IPS-20b (cell line): ENCODE results near the gene CYP4F2.
"Not testable (repeated sequence)": the region's sequence is repeated elsewhere in the genome, so short reads cannot be mapped to it uniquely, and the experiment has no call there.

Experiments
- H3K27ac ChIP-seq: one replicate; pipeline ENCODE4 v1.5.1; 2013; ENCODE audit warnings: low read length
- H3K27me3 ChIP-seq: 2 replicates; pipeline ENCODE4 v1.6.1; 2013; ENCODE audit warnings: mild to moderate bottlenecking, low read length, inconsistent platforms; ENCODE audit not compliant: insufficient read depth
- H3K36me3 ChIP-seq: 2 replicates; pipeline ENCODE4 v1.6.1; 2013; ENCODE audit warnings: low read depth, mild to moderate bottlenecking, inconsistent platforms, low read length, moderate library complexity; ENCODE audit not compliant: insufficient read depth
- H3K4me1 ChIP-seq: 2 replicates; pipeline ENCODE4 v1.6.1; 2013; ENCODE audit warnings: mild to moderate bottlenecking, control low read depth, inconsistent platforms, low read length, moderate library complexity; ENCODE audit not compliant: insufficient read depth
- H3K4me3 ChIP-seq: 2 replicates; pipeline ENCODE4 v1.5.1; 2013; ENCODE audit warnings: mild to moderate bottlenecking, low read length, inconsistent platforms
- H3K9ac ChIP-seq: 2 replicates; pipeline ENCODE4 v1.6.1; 2013; ENCODE audit warnings: low read depth, mild to moderate bottlenecking, inconsistent platforms, low read length, moderate library complexity
- H3K9me3 ChIP-seq: 2 replicates; pipeline ENCODE4 v1.6.1; 2013; ENCODE audit warnings: mild to moderate bottlenecking, low read depth, low read length, inconsistent platforms; ENCODE audit not compliant: insufficient read depth

Gene CYP4F2

GRCh38 chr19:15871570-15871969 is 26.3 kb downstream of the CYP4F2 start:
- Histone ChIP-seq H3K4me3 (no peak overlapping the region), H3K27ac (no peak overlapping the region), H3K9ac (no peak overlapping the region), H3K4me1 (no peaks in the 10 kb centered on the region), H3K9me3 (peaks cover 81% of the 10 kb centered on the region), H3K27me3 (no peaks in the 10 kb centered on the region), H3K36me3 (no peaks in the 10 kb centered on the region)

GRCh38 chr19:15869873-15870272 is 28.0 kb downstream of the CYP4F2 start:
- H3K4me3 ChIP-seq, result no peak overlapping the region
- no peaks in the 10 kb centered on the region for H3K27me3 ChIP-seq
- no peak overlapping the region for H3K27ac ChIP-seq
- peaks cover 82% of the 10 kb centered on the region for H3K9me3 ChIP-seq
- H3K9ac ChIP-seq, result no peak overlapping the region
- H3K4me1 ChIP-seq, result no peaks in the 10 kb centered on the region
- H3K36me3 ChIP-seq, result no peaks in the 10 kb centered on the region

- Histone ChIP-seq H3K27me3 (no peaks in the 10 kb centered on the region), H3K9ac (no peak overlapping the region), H3K27ac (no peak overlapping the region), H3K4me3 (no peak overlapping the region), H3K9me3 (peaks cover 80% of the 10 kb centered on the region), H3K36me3 (no peaks in the 10 kb centered on the region), H3K4me1 (no peaks in the 10 kb centered on the region)
These were observed 28.7 kb downstream of the CYP4F2 start for GRCh38 chr19:15869109-15869555.

GRCh38 chr19:15866636-15867035 is 31.2 kb downstream of the CYP4F2 start:
- H3K27ac ChIP-seq, result no peak overlapping the region
- no peaks in the 10 kb centered on the region for H3K27me3 ChIP-seq
- H3K9me3 ChIP-seq, result peaks cover 81% of the 10 kb centered on the region
- H3K4me3 ChIP-seq, result no peak overlapping the region
- H3K4me1 ChIP-seq, result no peaks in the 10 kb centered on the region
- no peaks in the 10 kb centered on the region for H3K36me3 ChIP-seq
- no peak overlapping the region for H3K9ac ChIP-seq

GRCh38 chr19:15864824-15865223 is 33.0 kb downstream of the CYP4F2 start:
- H3K36me3 ChIP-seq, result no peaks in the 10 kb centered on the region
- H3K9ac ChIP-seq, result no peak overlapping the region
- H3K4me1 ChIP-seq, result no peaks in the 10 kb centered on the region
- H3K27me3 ChIP-seq, result no peaks in the 10 kb centered on the region
- H3K4me3 ChIP-seq, result no peak overlapping the region
- peaks cover 84% of the 10 kb centered on the region for H3K9me3 ChIP-seq
- H3K27ac ChIP-seq, result no peak overlapping the region

GRCh38 chr19:15863272-15863671 is 34.6 kb downstream of the CYP4F2 start:
- H3K9me3 ChIP-seq, result peaks cover 84% of the 10 kb centered on the region
- H3K4me1 ChIP-seq, result no peaks in the 10 kb centered on the region
- no peak overlapping the region for H3K9ac ChIP-seq
- no peak overlapping the region for H3K27ac ChIP-seq
- no peak overlapping the region for H3K4me3 ChIP-seq
- no peaks in the 10 kb centered on the region for H3K36me3 ChIP-seq
- no peaks in the 10 kb centered on the region for H3K27me3 ChIP-seq

- peaks cover 84% of the 10 kb centered on the region for H3K9me3 ChIP-seq
- no peak overlapping the region for H3K27ac ChIP-seq
- no peak overlapping the region for H3K4me3 ChIP-seq
- no peak overlapping the region for H3K9ac ChIP-seq
- no peaks in the 10 kb centered on the region for H3K27me3 ChIP-seq
- no peaks in the 10 kb centered on the region for H3K4me1 ChIP-seq
- H3K36me3 ChIP-seq, result no peaks in the 10 kb centered on the region
These were observed 35.4 kb downstream of the CYP4F2 start for GRCh38 chr19:15862444-15862843.

GRCh38 chr19:15860522-15860921 is 37.4 kb downstream of the CYP4F2 start:
- no peaks in the 10 kb centered on the region for H3K36me3 ChIP-seq
- H3K27me3 ChIP-seq, result no peaks in the 10 kb centered on the region
- peaks cover 69% of the 10 kb centered on the region for H3K9me3 ChIP-seq
- no peak overlapping the region for H3K9ac ChIP-seq
- no peak overlapping the region for H3K27ac ChIP-seq
- no peak overlapping the region for H3K4me3 ChIP-seq
- H3K4me1 ChIP-seq, result no peaks in the 10 kb centered on the region

- Histone ChIP-seq H3K9me3 (peaks cover 63% of the 10 kb centered on the region), H3K36me3 (no peaks in the 10 kb centered on the region), H3K4me3 (no peak overlapping the region), H3K4me1 (no peaks in the 10 kb centered on the region), H3K27me3 (no peaks in the 10 kb centered on the region), H3K9ac (no peak overlapping the region), H3K27ac (no peak overlapping the region)
These were observed 38.7 kb downstream of the CYP4F2 start for GRCh38 chr19:15859187-15859586.

- no peak overlapping the region for H3K4me3 ChIP-seq
- H3K36me3 ChIP-seq, result no peaks in the 10 kb centered on the region
- H3K4me1 ChIP-seq, result no peaks in the 10 kb centered on the region
- peaks cover 84% of the 10 kb centered on the region for H3K9me3 ChIP-seq
- no peak overlapping the region for H3K27ac ChIP-seq
- no peaks in the 10 kb centered on the region for H3K27me3 ChIP-seq
- H3K9ac ChIP-seq, result no peak overlapping the region
These were observed 47.5 kb downstream of the CYP4F2 start for GRCh38 chr19:15850385-15850784.

- H3K4me3 ChIP-seq, result no peak overlapping the region
- H3K36me3 ChIP-seq, result no peaks in the 10 kb centered on the region
- H3K27ac ChIP-seq, result no peak overlapping the region
- no peaks in the 10 kb centered on the region for H3K27me3 ChIP-seq
- H3K9me3 ChIP-seq, result peaks cover 86% of the 10 kb centered on the region
- no peak overlapping the region for H3K9ac ChIP-seq
- no peaks in the 10 kb centered on the region for H3K4me1 ChIP-seq
These were observed 51.0 kb downstream of the CYP4F2 start for GRCh38 chr19:15846923-15847322.

GRCh38 chr19:15843894-15844222 is 54.0 kb downstream of the CYP4F2 start:
- not testable (repeated sequence) for H3K36me3 ChIP-seq, H3K9ac ChIP-seq, H3K4me3 ChIP-seq, H3K27ac ChIP-seq, H3K4me1 ChIP-seq, H3K27me3 ChIP-seq
- H3K9me3 ChIP-seq, result peaks cover 80% of the 10 kb centered on the region
